Measurements from ENCODE around the gene SLC39A2.
"Not testable (repeated sequence)": the region's sequence is repeated elsewhere in the genome, so short reads cannot be mapped to it uniquely, and the experiment has no call there.

- TF ChIP-seq CTCF (conservative IDR thresholded peaks at IDR 0.05); ZFX (IDR thresholded peaks at IDR 0.05): not testable (repeated sequence)
Measured at GRCh38 chr14:20955538-20955873, 43.6 kb upstream of the SLC39A2 start.

Data from C4-2B (cell line).